Limb (tissue), 2 donors: ENCODE data around the gene PHLDA2.

Experiments
- DNase-seq, 2 donors: peaks; one replicate each; pipeline ENCODE4 v3.0.0-alpha.2; 2016; ENCODE audit errors: extremely low spot score in 2 of 2

Gene PHLDA2

GRCh38 chr11:2928605-2929530 is at the start of gene PHLDA2:
TSS of gene PHLDA2 (minus strand) at chr11:2929420. CDS start at chr11:2929364, 56 bp downstream.
- no peak for DNase-seq

- no peak for DNase-seq
These were observed 47.9 kb upstream of the PHLDA2 start for GRCh38 chr11:2977113-2977512.

- no peak for DNase-seq
These were observed 47.3 kb upstream of the PHLDA2 start for GRCh38 chr11:2976294-2977063.

- no peak for DNase-seq
These were observed 46.4 kb upstream of the PHLDA2 start for GRCh38 chr11:2975594-2975993.

GRCh38 chr11:2974272-2974671 is 45.1 kb upstream of the PHLDA2 start:
- no peak for DNase-seq

GRCh38 chr11:2968341-2968900 is 39.2 kb upstream of the PHLDA2 start:
- no peak for DNase-seq

- no peak for DNase-seq
These were observed 35.6 kb upstream of the PHLDA2 start for GRCh38 chr11:2964782-2965181.

GRCh38 chr11:2963761-2964160 is 34.5 kb upstream of the PHLDA2 start:
- no peak for DNase-seq

GRCh38 chr11:2963112-2963754 is 34.0 kb upstream of the PHLDA2 start:
- DNase-seq: no peak

GRCh38 chr11:2961080-2961479 is 31.9 kb upstream of the PHLDA2 start:
- no peak for DNase-seq

- no peak for DNase-seq
These were observed 30.9 kb upstream of the PHLDA2 start for GRCh38 chr11:2960139-2960538.

- DNase-seq: no peak
These were observed 29.0 kb upstream of the PHLDA2 start for GRCh38 chr11:2958251-2958650.

- DNase-seq: no peak
These were observed 26.8 kb upstream of the PHLDA2 start for GRCh38 chr11:2955906-2956476.

- DNase-seq: no peak
These were observed 25.0 kb upstream of the PHLDA2 start for GRCh38 chr11:2954263-2954662.

- no peak for DNase-seq
These were observed 23.1 kb upstream of the PHLDA2 start for GRCh38 chr11:2952290-2952689.

GRCh38 chr11:2951231-2952110 is 22.3 kb upstream of the PHLDA2 start:
- no peak for DNase-seq

GRCh38 chr11:2950825-2951224 is 21.6 kb upstream of the PHLDA2 start:
- DNase-seq: no peak

GRCh38 chr11:2949920-2950319 is 20.7 kb upstream of the PHLDA2 start:
- no peak for DNase-seq

GRCh38 chr11:2947744-2948143 is 18.5 kb upstream of the PHLDA2 start:
- DNase-seq: no peak

GRCh38 chr11:2945757-2946287 is 16.6 kb upstream of the PHLDA2 start:
- no peak for DNase-seq
